Smooth muscle cell of the brain vasculature (primary cell): ENCODE data around the gene P2RX3.
"Not testable (repeated sequence)": the region's sequence is repeated elsewhere in the genome, so short reads cannot be mapped to it uniquely, and the experiment has no call there.

Experiments used
- DNase-seq: peaks from one replicate; pipeline ENCODE4 v3.0.0-alpha.2; 2012; ENCODE audit warnings: low read depth, low spot score

The P2RX3 gene

GRCh38 chr11:57338142-57338541 lies at the start of gene P2RX3:
Gene P2RX3, plus strand, starts transcription at chr11:57338352. Its CDS starts 199 bp downstream, at chr11:57338551.
- DNase-seq, result no peak

- no peak for DNase-seq
These were observed 49.2 kb upstream of the P2RX3 start for GRCh38 chr11:57288771-57289579.

GRCh38 chr11:57290288-57290687 lies 47.9 kb upstream of the P2RX3 start:
- no peak for DNase-seq

- DNase-seq, result peak; percentile 41
These were observed 43.7 kb upstream of the P2RX3 start for GRCh38 chr11:57294225-57295131.

- DNase-seq, result not testable (repeated sequence)
These were observed 41.9 kb upstream of the P2RX3 start for GRCh38 chr11:57296205-57296604.

- DNase-seq, result no peak
These were observed 40.9 kb upstream of the P2RX3 start for GRCh38 chr11:57297221-57297620.

- DNase-seq, result no peak
These were observed 38.9 kb upstream of the P2RX3 start for GRCh38 chr11:57299150-57299737.

GRCh38 chr11:57300785-57301184 lies 37.4 kb upstream of the P2RX3 start:
- DNase-seq, result no peak

- no peak for DNase-seq
These were observed 36.3 kb upstream of the P2RX3 start for GRCh38 chr11:57301711-57302423.

- no peak for DNase-seq
These were observed 35.7 kb upstream of the P2RX3 start for GRCh38 chr11:57302489-57302888.

- DNase-seq, result no peak
These were observed 34.7 kb upstream of the P2RX3 start for GRCh38 chr11:57303280-57303989.

GRCh38 chr11:57303990-57304579 lies 34.1 kb upstream of the P2RX3 start:
- DNase-seq, result no peak

GRCh38 chr11:57305523-57305922 lies 32.6 kb upstream of the P2RX3 start:
- DNase-seq, result no peak

GRCh38 chr11:57306161-57306876 lies 31.8 kb upstream of the P2RX3 start:
- no peak for DNase-seq

- DNase-seq, result no peak
These were observed 31.1 kb upstream of the P2RX3 start for GRCh38 chr11:57306940-57307565.

- no peak for DNase-seq
These were observed 30.4 kb upstream of the P2RX3 start for GRCh38 chr11:57307666-57308270.

- DNase-seq, result no peak
These were observed 29.6 kb upstream of the P2RX3 start for GRCh38 chr11:57308426-57309060.
